ENCODE data around the gene PPP6R3.

PPP6R3 gene

GRCh38 chr11:68664906-68665305, 204.4 kb downstream of the PPP6R3 start:
- H3F3A ChIP-seq (ENCODE audit: insufficient read depth, low read length), result 0 out of 2 replicates have a peak, but pooled peaks cover 4% of the 10 kb centered on the region
- no peak overlapping the region for H2AFZ ChIP-seq (ENCODE audit: low read length)
- no peaks in the 10 kb centered on the region; the same call in 1 of the 2 replicates for H3K36me3 ChIP-seq (ENCODE audit: insufficient read depth, low read length)
- no peak overlapping the region for H3K27ac ChIP-seq (ENCODE audit: low read depth, low read length, poor library complexity, severe bottlenecking)
- no peak overlapping the region for H3K4me2 ChIP-seq (ENCODE audit: low read length)
- no peaks in the 10 kb centered on the region for H3K9me2 ChIP-seq (ENCODE audit: low read depth, low read length)
- no peaks in the 10 kb centered on the region for H3K4me1 ChIP-seq (ENCODE audit: insufficient read depth, low read length, severe bottlenecking)
- H3K27me3 ChIP-seq (ENCODE audit: insufficient read depth, low read length), result peaks cover 4% of the 10 kb centered on the region; the same call in 1 of the 2 replicates
- H3K79me2 ChIP-seq (ENCODE audit: insufficient read depth, low read length), result no peaks in the 10 kb centered on the region
- TF ChIP-seq EZH2 (IDR thresholded peaks at IDR 0.05; ENCODE audit: borderline replicate concordance, low read length), result no peak
- no peak for TF ChIP-seq CTCF (IDR thresholded peaks at IDR 0.05; ENCODE audit: low read length)
- no peaks in the 10 kb centered on the region for H4K20me1 ChIP-seq (ENCODE audit: insufficient read depth, low read length)
- H3K9ac ChIP-seq (ENCODE audit: low read length), result no peak overlapping the region
- no peak overlapping the region for H3K4me3 ChIP-seq (ENCODE audit: low read depth, low read length, poor library complexity, severe bottlenecking)
- H3K9me3 ChIP-seq (ENCODE audit: low read length), result 0 out of 2 replicates have a peak, but pooled peaks cover 2% of the 10 kb centered on the region

All from OCI-LY1 (cell line).